ENCODE results near the gene AOPEP.

The AOPEP gene

GRCh38 chr9:95096807-95097206, 370.3 kb downstream of the AOPEP start:
- no peak overlapping the region for H3K4me3 Mint-ChIP-seq
- no peaks in the 10 kb centered on the region for H3K9me3 Mint-ChIP-seq
- peaks cover 5% of the 10 kb centered on the region for H3K36me3 Mint-ChIP-seq

GRCh38 chr9:95097279-95097678, 370.8 kb downstream of the AOPEP start:
- H3K36me3 Mint-ChIP-seq: peaks cover 5% of the 10 kb centered on the region
- no peaks in the 10 kb centered on the region for H3K9me3 Mint-ChIP-seq
- ATAC-seq (no peak), DNase-seq (ENCODE audit: low spot score in 2 of 2) (no peak)
- peaks cover 8% of the 10 kb centered on the region for H3K4me1 Mint-ChIP-seq
- no peak overlapping the region for H3K27ac Mint-ChIP-seq
- H3K4me3 Mint-ChIP-seq: no peak overlapping the region

More at GRCh38 chr9:95096807-95097206, 370.3 kb downstream of the AOPEP start:
- H3K4me1 Mint-ChIP-seq: peaks cover 12% of the 10 kb centered on the region
- ATAC-seq (no peak), DNase-seq (ENCODE audit: low spot score in 2 of 2) (no peak)
- no peak overlapping the region for H3K27ac Mint-ChIP-seq

GRCh38 chr9:95098391-95098921, 372.0 kb downstream of the AOPEP start:
- Mint-ChIP-seq H3K9me3 (no peaks in the 10 kb centered on the region), H3K4me3 (no peak overlapping the region), H3K36me3 (peaks cover 5% of the 10 kb centered on the region), H3K27ac (no peak overlapping the region), H3K4me1 (no peaks in the 10 kb centered on the region)
- ATAC-seq (no peak), DNase-seq (ENCODE audit: low spot score in 2 of 2) (no peak)

GRCh38 chr9:95099321-95100070, 373.0 kb downstream of the AOPEP start:
- Mint-ChIP-seq H3K36me3 (peaks cover 5% of the 10 kb centered on the region), H3K9me3 (no peaks in the 10 kb centered on the region), H3K27ac (no peak overlapping the region), H3K4me3 (no peak overlapping the region), H3K4me1 (no peaks in the 10 kb centered on the region)
- no peak for ATAC-seq
- no peak for DNase-seq (ENCODE audit: low spot score in 2 of 2)

- peaks cover 5% of the 10 kb centered on the region for H3K36me3 Mint-ChIP-seq
- ATAC-seq (no peak), DNase-seq (ENCODE audit: low spot score in 2 of 2) (no peak)
- H3K4me1 Mint-ChIP-seq: no peaks in the 10 kb centered on the region
- H3K4me3 Mint-ChIP-seq: no peak overlapping the region
- H3K9me3 Mint-ChIP-seq: no peaks in the 10 kb centered on the region
- H3K27ac Mint-ChIP-seq: no peak overlapping the region
These were observed 373.6 kb downstream of the AOPEP start for GRCh38 chr9:95100071-95100627.

GRCh38 chr9:95101326-95101725, 374.8 kb downstream of the AOPEP start:
- DNase-seq (ENCODE audit: low spot score in 2 of 2) (no peak), ATAC-seq (no peak)
- Mint-ChIP-seq H3K4me1 (no peaks in the 10 kb centered on the region), H3K4me3 (no peak overlapping the region), H3K36me3 (peaks cover under 1% of the 10 kb centered on the region), H3K27ac (peak overlapping the region; percentile 23), H3K9me3 (no peaks in the 10 kb centered on the region)

- Mint-ChIP-seq H3K9me3 (no peaks in the 10 kb centered on the region), H3K4me1 (no peaks in the 10 kb centered on the region), H3K4me3 (no peak overlapping the region), H3K27ac (no peak overlapping the region), H3K36me3 (no peaks in the 10 kb centered on the region)
- DNase-seq (ENCODE audit: low spot score in 2 of 2) (no peak), ATAC-seq (no peak)
These were observed 375.5 kb downstream of the AOPEP start for GRCh38 chr9:95102001-95102433.

- no peaks in the 10 kb centered on the region for H3K9me3 Mint-ChIP-seq
- DNase-seq (ENCODE audit: low spot score in 2 of 2) (no peak), ATAC-seq (no peak)
- no peaks in the 10 kb centered on the region for H3K4me1 Mint-ChIP-seq
- H3K36me3 Mint-ChIP-seq: no peaks in the 10 kb centered on the region
- H3K27ac Mint-ChIP-seq: no peak overlapping the region
- no peak overlapping the region for H3K4me3 Mint-ChIP-seq
These were observed 376.1 kb downstream of the AOPEP start for GRCh38 chr9:95102572-95102971.

- Mint-ChIP-seq H3K27ac (no peak overlapping the region), H3K9me3 (no peaks in the 10 kb centered on the region)
These were observed 376.8 kb downstream of the AOPEP start for GRCh38 chr9:95103281-95103771.

GRCh38 chr9:95103871-95104580, 377.5 kb downstream of the AOPEP start:
- no peak overlapping the region for H3K4me3 Mint-ChIP-seq
- no peaks in the 10 kb centered on the region for H3K4me1 Mint-ChIP-seq
- no peaks in the 10 kb centered on the region for H3K9me3 Mint-ChIP-seq
- H3K36me3 Mint-ChIP-seq: no peaks in the 10 kb centered on the region
- DNase-seq (ENCODE audit: low spot score in 2 of 2) (no peak), ATAC-seq (no peak)
- no peak overlapping the region for H3K27ac Mint-ChIP-seq

More at GRCh38 chr9:95103281-95103771, 376.8 kb downstream of the AOPEP start:
- DNase-seq (ENCODE audit: low spot score in 2 of 2): no peak
- no peaks in the 10 kb centered on the region for H3K36me3 Mint-ChIP-seq
- no peaks in the 10 kb centered on the region for H3K4me1 Mint-ChIP-seq
- no peak for ATAC-seq
- no peak overlapping the region for H3K4me3 Mint-ChIP-seq

GRCh38 chr9:95104581-95104960, 378.1 kb downstream of the AOPEP start:
- no peak overlapping the region for H3K27ac Mint-ChIP-seq
- H3K4me3 Mint-ChIP-seq: no peak overlapping the region
- H3K36me3 Mint-ChIP-seq: no peaks in the 10 kb centered on the region
- no peak for ATAC-seq
- H3K4me1 Mint-ChIP-seq: no peaks in the 10 kb centered on the region
- DNase-seq (ENCODE audit: low spot score in 2 of 2): no peak
- H3K9me3 Mint-ChIP-seq: no peaks in the 10 kb centered on the region

- Mint-ChIP-seq H3K9me3 (no peaks in the 10 kb centered on the region), H3K4me3 (no peak overlapping the region), H3K36me3 (no peaks in the 10 kb centered on the region), H3K4me1 (no peaks in the 10 kb centered on the region), H3K27ac (no peak overlapping the region)
- ATAC-seq (no peak), DNase-seq (ENCODE audit: low spot score in 2 of 2) (no peak)
These were observed 378.5 kb downstream of the AOPEP start for GRCh38 chr9:95104980-95105379.

- DNase-seq (ENCODE audit: low spot score in 2 of 2) (no peak), ATAC-seq (no peak)
- Mint-ChIP-seq H3K9me3 (no peaks in the 10 kb centered on the region), H3K4me3 (no peak overlapping the region), H3K36me3 (no peaks in the 10 kb centered on the region), H3K27ac (no peak overlapping the region), H3K4me1 (no peaks in the 10 kb centered on the region)
These were observed 379.2 kb downstream of the AOPEP start for GRCh38 chr9:95105519-95106287.

- Mint-ChIP-seq H3K9me3 (no peaks in the 10 kb centered on the region), H3K27ac (no peak overlapping the region), H3K4me3 (no peak overlapping the region), H3K4me1 (no peaks in the 10 kb centered on the region), H3K36me3 (no peaks in the 10 kb centered on the region)
- no peak for ATAC-seq
- DNase-seq (ENCODE audit: low spot score in 2 of 2): no peak
These were observed 380.7 kb downstream of the AOPEP start for GRCh38 chr9:95107001-95107749.
